Gastrocnemius medialis (tissue), 4 donors: ENCODE data around the gene TMA7. TPM values are rescaled to one million over a fixed set of nuclear protein-coding genes. Genes with fewer than 3 reads are reported as not detected.
A peak's percentile ranks its signal among the peaks of the same experiment; 100 is the strongest.

Experiments used
- ATAC-seq, 2 donors: fragments of 150-250 bp; one replicate each; pipeline ENCODE4 v1.9.1; 2016
- DNase-seq, 2 donors: peaks; one replicate each; pipeline ENCODE4 v3.0.0-alpha.2; 2019
- H3K27ac ChIP-seq, 4 donors: fragments of 200-600 bp; sonication (generic); 1 replicate in 1 of 4; 2 replicates in 3 of 4; pipeline ENCODE4 v1.5.1; 2016 to 2018; ENCODE audit warnings: mild to moderate bottlenecking in 2 of 4, moderate library complexity in 1 of 4
- H3K27me3 ChIP-seq, 3 donors: fragments of 200-600 bp; sonication (generic) in 2 of 3; 1 replicate in 1 of 3; 2 replicates in 2 of 3; pipeline versions ENCODE4 v1.5.1 to v1.6.0; 2016 to 2019; ENCODE audit warnings: mild to moderate bottlenecking in 1 of 3, moderate library complexity in 1 of 3
- H3K36me3 ChIP-seq, 2 donors: fragments of 200-600 bp; sonication (generic) in 1 of 2; one replicate each; pipeline ENCODE4 v1.5.1; 2017 to 2018
- H3K4me1 ChIP-seq, 2 donors: fragments of 200-600 bp; sonication (generic) in 1 of 2; one replicate each; pipeline ENCODE4 v1.5.1; 2016 to 2017; ENCODE audit warnings: mild to moderate bottlenecking in 2 of 2
- H3K4me3 ChIP-seq, 4 donors: fragments of 200-600 bp; sonication (generic) in 3 of 4; 1 replicate in 1 of 4; 2 replicates in 3 of 4; pipeline ENCODE4 v1.5.1; 2016 to 2019; ENCODE audit warnings: mild to moderate bottlenecking in 2 of 4
- H3K9me3 ChIP-seq, 3 donors: fragments of 200-600 bp; sonication (generic) in 2 of 3; 1 replicate in 1 of 3; 2 replicates in 2 of 3; pipeline ENCODE4 v1.5.1; 2016 to 2019
- POLR2A ChIP-seq, 2 donors: fragments of 450-650 bp; IDR thresholded peaks; one replicate each; pipeline ENCODE4 v1.6.1; 2017; ENCODE audit warnings: antibody characterized with exemption in 2 of 2, mild to moderate bottlenecking in 2 of 2, moderate library complexity in 2 of 2
- in situ Hi-C, 4 donors: fragments of 200-750 bp; cut with MboI; loops; one replicate each; pipeline versions ENCODE4 v1.15.0 to v1.8.0; 2017; ENCODE audit warnings: low sequenced_read_pairs in 4 of 4
- intact Hi-C: fragments of 100-400 bp; cut with DNase I; formaldehyde crosslinking; loops from one replicate; pipeline ENCODE4 v1.15.1; 2023; ENCODE audit warnings: low total_unique reads
- total RNA-seq, 4 donors: library from RNA; depleted of rRNA; stranded (reverse); fragments of >200 nt; gene quantifications; one replicate each; pipeline versions ENCODE4 v1.1.0 to v1.2.3, GENCODE V29; 2016
- TF ChIP-seq, protein P1 (sequence below), 5 experiments: fragments of 450-650 bp in 3 of 5; fragments of 200-600 bp in 2 of 5; sonication (generic) in 2 of 5; IDR thresholded peaks in 4 of 5; conservative IDR thresholded peaks in 1 of 5; 1 replicate in 4 of 5; 2 replicates in 1 of 5; pipeline ENCODE4 v1.5.1; 2016 to 2019; ENCODE audit warnings: antibody characterized with exemption in 5 of 5, mild to moderate bottlenecking in 3 of 5, moderate library complexity in 3 of 5

Gene TMA7
- total RNA-seq, result 100 to 1,000 TPM; 202 to 353 (median 294) TPM

DNA sequence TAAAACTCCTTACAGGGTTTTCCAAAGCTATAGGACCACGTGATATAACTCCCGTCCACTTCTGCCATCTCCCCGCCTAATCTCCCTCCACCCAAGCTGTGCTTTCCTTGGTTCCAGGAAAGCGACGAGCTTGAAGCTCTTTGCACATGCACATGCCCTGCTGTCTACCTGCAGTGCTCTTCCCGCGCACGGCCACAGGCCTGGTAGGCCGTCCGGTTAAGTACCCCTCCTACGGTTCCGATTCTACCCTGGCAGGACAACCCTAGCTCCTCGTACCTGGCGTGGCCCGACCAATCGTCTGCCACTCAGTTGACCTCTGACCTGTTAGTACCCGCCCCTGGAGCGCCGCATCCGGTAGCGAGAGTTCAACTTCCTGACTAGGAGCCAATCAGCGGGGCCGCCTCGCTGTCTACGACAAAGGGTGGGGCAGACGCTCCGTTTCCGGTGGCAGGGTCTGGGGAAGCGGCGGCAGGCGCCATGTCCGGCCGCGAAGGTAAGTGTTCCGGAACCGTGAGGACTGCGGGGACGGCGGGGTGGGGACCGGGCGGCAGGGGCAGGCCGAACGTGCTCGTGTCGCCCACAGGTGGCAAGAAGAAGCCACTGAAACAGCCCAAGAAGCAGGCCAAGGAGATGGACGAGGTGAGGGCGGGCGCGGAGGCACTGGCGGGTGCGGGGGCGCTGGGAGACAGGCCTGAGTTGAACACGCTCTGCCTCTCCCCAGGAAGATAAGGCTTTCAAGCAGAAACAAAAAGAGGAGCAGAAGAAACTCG, at the start of gene TMA7, which contains the start of gene CCDC51:
TSS of gene TMA7 (plus strand) at position 438 of the 770 bp plus-strand sequence. CDS start at position 478, 40 bp downstream.
TSS of gene CCDC51 (minus strand) at position 300 of the 770 bp plus-strand sequence. CDS start 4,991 bp downstream, outside the sequence.
- intact Hi-C loops (loop anchor here (2.0 to 10.0 kb wide), 3 partner anchors 117 to 1275 kb away; partner anchors contain the start of genes PFKFB4 and SETD2), in situ Hi-C loops (loop anchor here (5.0 to 10.0 kb wide), 4 partner anchors 38 to 168 kb away; no protein-coding TSS in a partner anchor)
- Histone ChIP-seq H3K9me3 (no peaks in the 10 kb centered on the region), H3K36me3 (peaks cover 0 to 26% of the 10 kb centered on the region in 2 donors), H3K4me1 (peaks cover 21 to 24% of the 10 kb centered on the region in 2 donors), H3K4me3 (peak within 1 kb of the TSS; percentile 74 to 95 (median 92)), H3K27me3 (no peaks in the 10 kb centered on the region), H3K27ac (peak within 1 kb of the TSS; percentile 85 to 96 (median 94))
- peak; percentile 84 to 95 for TF ChIP-seq POLR2A (IDR thresholded peaks at IDR 0.05)
- TF ChIP-seq, protein P1, sequence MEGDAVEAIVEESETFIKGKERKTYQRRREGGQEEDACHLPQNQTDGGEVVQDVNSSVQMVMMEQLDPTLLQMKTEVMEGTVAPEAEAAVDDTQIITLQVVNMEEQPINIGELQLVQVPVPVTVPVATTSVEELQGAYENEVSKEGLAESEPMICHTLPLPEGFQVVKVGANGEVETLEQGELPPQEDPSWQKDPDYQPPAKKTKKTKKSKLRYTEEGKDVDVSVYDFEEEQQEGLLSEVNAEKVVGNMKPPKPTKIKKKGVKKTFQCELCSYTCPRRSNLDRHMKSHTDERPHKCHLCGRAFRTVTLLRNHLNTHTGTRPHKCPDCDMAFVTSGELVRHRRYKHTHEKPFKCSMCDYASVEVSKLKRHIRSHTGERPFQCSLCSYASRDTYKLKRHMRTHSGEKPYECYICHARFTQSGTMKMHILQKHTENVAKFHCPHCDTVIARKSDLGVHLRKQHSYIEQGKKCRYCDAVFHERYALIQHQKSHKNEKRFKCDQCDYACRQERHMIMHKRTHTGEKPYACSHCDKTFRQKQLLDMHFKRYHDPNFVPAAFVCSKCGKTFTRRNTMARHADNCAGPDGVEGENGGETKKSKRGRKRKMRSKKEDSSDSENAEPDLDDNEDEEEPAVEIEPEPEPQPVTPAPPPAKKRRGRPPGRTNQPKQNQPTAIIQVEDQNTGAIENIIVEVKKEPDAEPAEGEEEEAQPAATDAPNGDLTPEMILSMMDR (IDR thresholded peaks at IDR 0.05 in 4 of 5, conservative IDR thresholded peaks at IDR 0.05 in 1 of 5), result no peak
- peak; percentile 98 for DNase-seq
- ATAC-seq, result peak; percentile 96 to 97

DNA sequence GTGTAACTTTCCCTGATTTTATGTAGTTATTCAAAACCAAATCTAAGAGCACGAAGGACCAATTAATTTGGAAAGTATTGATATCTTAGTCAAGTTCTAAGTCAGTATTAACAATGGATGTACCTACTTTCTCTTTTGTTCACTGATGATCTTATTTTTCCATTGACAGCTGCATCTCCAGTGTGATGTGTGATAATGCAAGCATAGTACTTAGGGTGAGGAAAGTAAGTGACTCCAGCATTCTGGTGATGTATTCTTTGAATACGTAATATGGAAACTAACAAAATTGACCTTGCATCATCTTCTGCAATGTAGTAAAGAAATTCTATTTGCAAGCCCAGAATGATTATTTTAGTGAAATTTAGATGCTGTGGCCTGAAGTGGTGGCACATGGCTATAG, 45.7 kb upstream of the TMA7 start:
- Histone ChIP-seq H3K36me3 (no peaks in the 10 kb centered on the region), H3K4me1 (no peaks in the 10 kb centered on the region), H3K4me3 (no peak overlapping the region), H3K9me3 (no peaks in the 10 kb centered on the region), H3K27ac (no peak overlapping the region), H3K27me3 (no peaks in the 10 kb centered on the region)
- no peak for TF ChIP-seq POLR2A (IDR thresholded peaks at IDR 0.05)
- TF ChIP-seq, protein P1 (IDR thresholded peaks at IDR 0.05 in 4 of 5, conservative IDR thresholded peaks at IDR 0.05 in 1 of 5), result no peak
- DNase-seq, result no peak
- intact Hi-C loops (no loop called here), in situ Hi-C loops (no loop called here)
- no peak for ATAC-seq

DNA sequence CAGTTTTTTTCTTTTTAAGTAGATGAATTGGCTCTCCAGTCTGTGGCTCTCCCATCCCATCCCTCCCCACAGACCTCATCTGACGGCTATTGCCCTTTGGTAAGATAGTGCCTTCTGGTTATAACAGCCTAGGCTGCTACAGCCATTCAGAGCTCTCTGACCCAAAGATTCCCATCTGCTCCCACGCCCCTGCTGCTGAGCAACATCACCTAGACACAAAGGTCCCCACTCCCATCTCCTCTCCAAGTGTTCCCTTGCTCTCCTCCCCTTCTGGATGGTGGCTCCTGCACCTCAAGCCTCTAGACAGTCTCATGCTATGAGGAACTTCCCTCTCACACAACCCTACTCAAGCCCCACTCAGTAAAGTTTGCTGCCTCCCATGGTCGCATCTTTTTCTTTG, 44.3 kb upstream of the TMA7 start:
- DNase-seq (no peak), ATAC-seq (no peak)
- in situ Hi-C loops (loop anchor here in 1 of 4 donors (5.0 kb wide), 1 partner anchor 42 kb away; no protein-coding TSS in a partner anchor), intact Hi-C loops (no loop called here)
- TF ChIP-seq, protein P1 (IDR thresholded peaks at IDR 0.05 in 4 of 5, conservative IDR thresholded peaks at IDR 0.05 in 1 of 5), result no peak
- TF ChIP-seq POLR2A (IDR thresholded peaks at IDR 0.05), result no peak
- no peak overlapping the region for H3K27ac ChIP-seq
- no peaks in the 10 kb centered on the region for H3K36me3 ChIP-seq
- H3K4me1 ChIP-seq, result no peaks in the 10 kb centered on the region
- no peak overlapping the region for H3K4me3 ChIP-seq
- H3K9me3 ChIP-seq, result no peaks in the 10 kb centered on the region
- H3K27me3 ChIP-seq, result no peaks in the 10 kb centered on the region

DNA sequence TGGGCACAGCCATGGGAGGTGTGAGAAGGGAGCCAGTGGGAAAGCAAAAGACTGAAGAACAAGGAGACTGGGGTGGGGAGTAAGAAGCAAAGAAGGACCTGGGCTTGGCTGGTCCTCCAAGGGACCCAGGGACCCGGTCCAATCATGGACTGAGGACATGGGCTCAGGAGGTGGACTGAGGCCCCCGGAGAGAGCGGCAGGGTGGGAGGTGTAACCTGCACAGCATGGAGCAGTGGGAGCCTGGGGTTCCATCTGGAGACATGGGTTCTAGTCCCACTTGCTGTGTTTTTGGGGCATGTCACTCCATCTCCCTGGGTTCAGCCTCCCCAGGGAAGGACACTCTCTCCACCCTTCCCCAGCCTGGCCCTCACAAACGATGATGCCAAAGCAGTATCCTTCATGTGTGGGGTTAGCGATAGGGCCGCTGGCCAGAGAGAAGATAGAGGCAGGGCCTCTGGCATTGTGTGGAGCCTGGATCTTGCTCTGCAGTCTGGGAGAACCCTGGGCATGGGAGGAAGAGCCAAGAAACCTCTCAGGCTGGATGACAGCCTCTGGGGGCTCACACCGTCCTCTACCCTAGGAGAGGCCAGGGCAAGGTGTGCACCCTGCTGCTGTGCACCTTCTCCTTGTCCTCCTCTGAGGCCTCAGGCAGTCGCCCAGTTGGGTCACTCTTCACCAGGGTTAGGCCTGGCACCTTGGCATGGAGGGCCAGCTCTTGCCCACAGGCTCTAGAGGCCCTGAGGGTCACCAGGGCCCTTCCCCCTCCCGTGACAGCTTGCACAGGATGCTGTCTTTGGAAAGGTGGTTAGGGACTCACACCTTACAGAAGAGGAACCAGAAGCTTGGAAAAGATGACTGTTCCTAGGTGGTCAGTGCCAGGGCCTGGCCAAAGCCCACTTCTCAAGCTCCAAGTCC, 42.0 kb upstream of the TMA7 start:
- Histone ChIP-seq H3K4me1 (peaks cover 0 to 5% of the 10 kb centered on the region in 2 donors), H3K27me3 (no peaks in the 10 kb centered on the region), H3K9me3 (no peaks in the 10 kb centered on the region), H3K36me3 (no peaks in the 10 kb centered on the region), H3K4me3 (no peak overlapping the region), H3K27ac (no peak overlapping the region)
- DNase-seq, result no peak
- TF ChIP-seq POLR2A (IDR thresholded peaks at IDR 0.05), result no peak
- TF ChIP-seq, protein P1 (IDR thresholded peaks at IDR 0.05 in 4 of 5, conservative IDR thresholded peaks at IDR 0.05 in 1 of 5), result no peak
- in situ Hi-C loops, result loop anchor here in 1 of 4 donors (5.0 kb wide), 1 partner anchor 39 kb away; no protein-coding TSS in a partner anchor
- no peak for ATAC-seq
- intact Hi-C loops, result no loop called here
